Naive thymus-derived CD4-positive, alpha-beta T cell (primary cell): Measurements from ENCODE around the gene PJA1. TPM values are rescaled to one million over a fixed set of nuclear protein-coding genes. Genes with fewer than 3 reads are reported as not detected.

Experiments
- ATAC-seq: fragments of 150-1000 bp; cut with Tn5 transposase; 2 replicates; pipeline ENCODE4 v1.10.0; 2021; ENCODE audit warnings: mild to moderate bottlenecking, moderate library complexity
- CTCF ChIA-PET: fragments of 350-600 bp; sonication (Branson Sonifier 250); formaldehyde crosslinking; loops from one replicate; lab custom pipeline; 2021; ENCODE audit warnings: antibody characterized with exemption; lab: Charles Lee
- POLR2A ChIA-PET: fragments of 350-600 bp; sonication (Branson Sonifier 250); formaldehyde crosslinking; loops from one replicate; lab custom pipeline; 2021; ENCODE audit warnings: antibody characterized with exemption, inconsistent platforms; lab: Charles Lee
- DNase-seq, 9 donors: peaks; one replicate each; pipeline versions ENCODE4 v3.0.0 to v3.0.0-alpha.2; 2020 to 2022; ENCODE audit warnings: mixed read lengths in 1 of 9
- H3K27ac ChIP-seq: one replicate; pipeline ENCODE4 v1.7.0; 2013; ENCODE audit warnings: mild to moderate bottlenecking, low read depth, low read length, moderate library complexity
- H3K27me3 ChIP-seq, 2 donors: one replicate each; pipeline ENCODE4 v1.7.0; 2013; ENCODE audit warnings: low read length in 2 of 2, mild to moderate bottlenecking in 2 of 2, moderate library complexity in 2 of 2; ENCODE audit not compliant: control insufficient read depth in 2 of 2, insufficient read depth in 2 of 2
- H3K36me3 ChIP-seq, 3 experiments: 1 replicate in 2 of 3; 2 replicates in 1 of 3; pipeline ENCODE4 v1.7.0; 2013; ENCODE audit warnings: low read length in 3 of 3, mild to moderate bottlenecking in 3 of 3, moderate library complexity in 1 of 3; ENCODE audit not compliant: insufficient read depth in 3 of 3, control insufficient read depth in 2 of 3
- H3K4me1 ChIP-seq, 2 donors: one replicate each; pipeline ENCODE4 v1.7.0; 2013; ENCODE audit warnings: low read length in 2 of 2, mild to moderate bottlenecking in 2 of 2, moderate library complexity in 1 of 2; ENCODE audit not compliant: control insufficient read depth in 2 of 2, insufficient read depth in 2 of 2
- H3K4me3 ChIP-seq: 2 replicates; pipeline ENCODE4 v1.7.0; 2013; ENCODE audit warnings: mild to moderate bottlenecking, low read length
- H3K9me3 ChIP-seq, 3 experiments: 1 replicate in 2 of 3; 2 replicates in 1 of 3; pipeline ENCODE4 v1.7.0; 2013; ENCODE audit warnings: low read length in 3 of 3; ENCODE audit not compliant: control insufficient read depth in 2 of 3
- H3K27ac Mint-ChIP-seq, 9 donors: one replicate each; pipeline ENCODE4 v1.8.0; 2020 to 2022; ENCODE audit warnings: mixed read lengths in 9 of 9, mild to moderate bottlenecking in 8 of 9, moderate library complexity in 5 of 9, inconsistent platforms in 2 of 9
- H3K27me3 Mint-ChIP-seq, 5 donors: one replicate each; pipeline ENCODE4 v1.8.0; 2021 to 2022; ENCODE audit warnings: mixed read lengths in 5 of 5, mild to moderate bottlenecking in 1 of 5
- H3K36me3 Mint-ChIP-seq, 5 donors: one replicate each; pipeline ENCODE4 v1.8.0; 2020 to 2022; ENCODE audit warnings: mixed read lengths in 5 of 5, mild to moderate bottlenecking in 3 of 5, inconsistent platforms in 1 of 5
- H3K4me1 Mint-ChIP-seq, 7 donors: one replicate each; pipeline ENCODE4 v1.8.0; 2020 to 2022; ENCODE audit warnings: mixed read lengths in 7 of 7, mild to moderate bottlenecking in 3 of 7, inconsistent platforms in 1 of 7
- H3K4me3 Mint-ChIP-seq, 10 donors: one replicate each; pipeline ENCODE4 v1.8.0; 2020 to 2022; ENCODE audit warnings: mild to moderate bottlenecking in 10 of 10, mixed read lengths in 10 of 10, moderate library complexity in 6 of 10, inconsistent platforms in 2 of 10
- H3K9me3 Mint-ChIP-seq, 11 donors: one replicate each; pipeline ENCODE4 v1.8.0; 2020 to 2022; ENCODE audit warnings: mixed read lengths in 11 of 11, mild to moderate bottlenecking in 4 of 11, inconsistent platforms in 1 of 11, moderate library complexity in 1 of 11
- intact Hi-C, 2 donors: fragments of 100-400 bp; cut with micrococcal nuclease; formaldehyde crosslinking; loops; one replicate each; pipeline ENCODE4 v1.15.1; 2023
- polyA plus RNA-seq, 2 donors: library from polyadenylated mRNA; unstranded; fragments of 300-500 nt; fragmentation: Illumina TruSeq; gene quantifications; one replicate each; pipeline ENCODE4 v1.2.3, GENCODE V29; 2021
- total RNA-seq, 6 experiments: library from RNA in 5 of 6; stranded (reverse) in 5 of 6; gene quantifications; 1 replicate in 5 of 6; 2 replicates in 1 of 6; pipeline ENCODE4 v1.2.3 and lab custom pipeline; 2021 to 2026

Gene PJA1
- total and polyA plus RNA-seq, 7 experiments from 2014 or later, result 14.4 to 53.5 (median 23.0) TPM

DNA sequence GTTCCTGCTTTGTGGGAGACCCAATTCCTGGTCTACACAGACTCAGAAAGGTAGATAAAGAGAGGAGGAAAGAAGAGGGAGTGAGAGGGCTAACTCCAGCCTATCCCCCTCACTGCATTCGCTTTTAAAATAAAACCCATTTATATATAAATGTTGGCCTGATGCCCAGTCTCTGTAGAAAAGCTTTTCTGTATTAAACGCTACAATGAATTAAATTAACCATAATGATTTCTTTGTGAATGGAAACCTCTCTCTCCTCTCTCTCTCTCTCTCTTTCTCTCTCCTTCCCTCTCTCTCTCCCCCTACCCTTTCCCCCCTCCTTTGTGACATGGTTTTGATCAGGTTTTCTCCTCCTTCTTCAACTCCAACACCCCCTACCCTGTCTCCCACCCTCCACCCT is 34.8 kb downstream of the PJA1 start:
- intact Hi-C loops, result no loop called here
- no peak overlapping the region for H3K4me3 ChIP-seq
- Mint-ChIP-seq H3K9me3 (no peaks in the 10 kb centered on the region), H3K27ac (no peak overlapping the region), H3K27me3 (peaks cover 10 to 27% (median 21%) of the 10 kb centered on the region in 5 donors), H3K36me3 (no peaks in the 10 kb centered on the region), H3K4me3 (no peak overlapping the region), H3K4me1 (peaks cover 0 to 5% (median 4%) of the 10 kb centered on the region in 7 donors)
- POLR2A ChIA-PET, result no interaction called here
- DNase-seq (no peak), ATAC-seq (no peak)
- H3K4me1 ChIP-seq, result no peaks in the 10 kb centered on the region
- H3K27me3 ChIP-seq, result no peaks in the 10 kb centered on the region
- CTCF ChIA-PET, result no interaction called here
- no peak overlapping the region for H3K27ac ChIP-seq
- H3K9me3 ChIP-seq, result no peaks in the 10 kb centered on the region
- no peaks in the 10 kb centered on the region for H3K36me3 ChIP-seq

DNA sequence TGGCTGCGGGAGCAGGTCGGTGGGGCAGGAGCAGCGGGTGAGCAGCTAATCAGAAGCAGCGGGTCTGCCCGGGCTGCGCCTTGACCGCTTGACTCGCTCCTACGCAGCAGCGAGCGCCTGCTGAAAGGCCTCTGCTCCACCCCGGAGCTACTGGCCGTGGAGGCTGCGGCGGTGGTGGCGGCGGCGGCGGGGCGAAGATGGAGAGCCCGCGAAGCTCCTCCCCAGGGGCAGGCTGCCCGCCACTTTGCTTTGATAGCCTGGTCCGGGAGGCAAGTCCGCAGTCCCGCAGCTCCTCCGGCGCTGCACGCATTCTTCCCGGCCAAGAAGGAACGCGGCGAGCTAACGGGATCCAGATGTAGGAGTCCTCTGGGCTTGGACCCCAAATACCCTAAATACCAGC is 36.7 kb downstream of the PJA1 start:
- ATAC-seq (no peak), DNase-seq (no peak)
- no peaks in the 10 kb centered on the region for H3K4me1 ChIP-seq
- peaks cover 0 to 5% (median 4%) of the 10 kb centered on the region in 7 donors for H3K4me1 Mint-ChIP-seq
- no peaks in the 10 kb centered on the region for H3K36me3 Mint-ChIP-seq
- no peaks in the 10 kb centered on the region for H3K36me3 ChIP-seq
- no peak overlapping the region for H3K4me3 Mint-ChIP-seq
- H3K27ac ChIP-seq, result no peak overlapping the region
- POLR2A ChIA-PET, result no interaction called here
- H3K27me3 ChIP-seq, result no peaks in the 10 kb centered on the region
- intact Hi-C loops, result no loop called here
- no peaks in the 10 kb centered on the region for H3K9me3 Mint-ChIP-seq
- H3K27ac Mint-ChIP-seq, result no peak overlapping the region
- no peak overlapping the region for H3K4me3 ChIP-seq
- H3K9me3 ChIP-seq, result no peaks in the 10 kb centered on the region
- CTCF ChIA-PET, result no interaction called here
- H3K27me3 Mint-ChIP-seq, result peaks cover 10 to 22% (median 15%) of the 10 kb centered on the region in 5 donors

DNA sequence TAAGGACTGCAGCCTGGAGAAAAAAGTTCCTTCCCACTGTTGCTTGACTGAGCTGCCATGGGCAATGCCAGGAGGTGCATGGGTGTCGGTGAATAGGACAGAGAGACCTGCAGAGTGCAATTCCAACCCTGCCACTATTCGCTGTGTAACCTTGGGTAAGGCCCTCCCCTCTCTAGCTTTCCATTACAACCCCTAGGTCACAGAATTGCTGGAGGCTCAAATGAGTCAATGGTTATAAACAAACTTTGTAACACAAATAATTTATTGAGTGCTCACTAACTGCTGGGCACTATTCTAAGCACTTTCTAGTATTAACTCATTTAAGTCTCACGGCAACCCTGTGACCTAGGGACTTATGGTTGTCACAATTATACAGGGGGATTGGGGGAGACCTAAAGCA is 37.8 kb downstream of the PJA1 start:
- intact Hi-C loops, result no loop called here
- Mint-ChIP-seq H3K4me1 (peaks cover 0 to 5% (median 4%) of the 10 kb centered on the region in 7 donors), H3K4me3 (no peak overlapping the region), H3K27me3 (peaks cover 6 to 17% (median 10%) of the 10 kb centered on the region in 5 donors), H3K9me3 (no peaks in the 10 kb centered on the region), H3K27ac (no peak overlapping the region), H3K36me3 (no peaks in the 10 kb centered on the region)
- no peaks in the 10 kb centered on the region for H3K4me1 ChIP-seq
- H3K27ac ChIP-seq, result no peak overlapping the region
- CTCF ChIA-PET, result no interaction called here
- no peak for ATAC-seq
- H3K4me3 ChIP-seq, result no peak overlapping the region
- DNase-seq, result no peak
- no peaks in the 10 kb centered on the region for H3K9me3 ChIP-seq
- H3K36me3 ChIP-seq, result no peaks in the 10 kb centered on the region
- no peaks in the 10 kb centered on the region for H3K27me3 ChIP-seq
- POLR2A ChIA-PET, result no interaction called here

DNA sequence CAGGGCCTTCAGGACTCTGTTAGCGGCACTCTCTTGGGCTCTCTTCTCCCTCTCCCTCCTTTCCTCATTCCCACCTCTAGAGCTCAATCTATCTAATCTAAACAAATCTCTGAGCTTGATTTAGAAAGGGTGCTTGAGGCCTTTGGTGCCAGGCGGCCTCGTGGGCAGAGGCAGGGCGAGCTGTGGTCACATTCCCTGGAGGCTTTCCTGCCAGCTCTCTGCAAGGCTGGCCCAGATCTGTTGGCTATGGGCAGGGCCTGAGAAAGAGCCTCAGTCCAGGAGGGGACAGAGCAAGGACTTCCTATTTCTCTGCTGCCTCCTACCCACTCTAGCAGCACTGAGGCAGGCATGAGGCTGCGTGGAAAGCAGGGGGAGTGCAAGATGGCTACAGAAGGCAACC is 38.6 kb downstream of the PJA1 start:
- Histone ChIP-seq H3K4me3 (no peak overlapping the region), H3K4me1 (no peaks in the 10 kb centered on the region), H3K27ac (no peak overlapping the region), H3K9me3 (no peaks in the 10 kb centered on the region), H3K27me3 (no peaks in the 10 kb centered on the region), H3K36me3 (no peaks in the 10 kb centered on the region)
- Mint-ChIP-seq H3K27ac (no peak overlapping the region), H3K4me1 (peaks cover 0 to 5% (median 4%) of the 10 kb centered on the region in 7 donors), H3K4me3 (no peak overlapping the region), H3K36me3 (no peaks in the 10 kb centered on the region), H3K9me3 (no peaks in the 10 kb centered on the region), H3K27me3 (peaks cover 6 to 17% (median 8%) of the 10 kb centered on the region in 5 donors)
- intact Hi-C loops, result no loop called here
- ATAC-seq, result no peak
- ChIA-PET CTCF (no interaction called here), POLR2A (no interaction called here)
- DNase-seq, result no peak

DNA sequence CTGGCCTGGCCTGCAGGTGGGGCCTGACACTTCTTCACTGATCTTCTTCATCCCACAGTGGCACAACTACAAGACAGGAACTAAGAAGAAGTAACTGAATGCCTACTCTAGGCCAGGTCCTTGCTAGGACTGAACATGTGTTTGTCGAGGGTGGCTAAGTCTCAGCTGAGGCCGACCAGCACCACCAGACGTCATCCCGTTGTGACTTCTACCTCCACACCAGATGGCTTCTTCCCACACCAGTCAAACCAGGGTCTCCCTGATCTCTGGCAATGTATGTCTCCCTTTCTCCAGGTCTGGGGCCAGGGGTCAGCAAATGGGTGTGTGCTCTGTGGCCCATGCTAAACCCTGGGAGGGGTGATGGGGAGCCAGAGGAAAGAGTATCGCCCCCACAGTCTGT is 40.2 kb downstream of the PJA1 start:
- ChIA-PET POLR2A (no interaction called here), CTCF (no interaction called here)
- H3K27me3 ChIP-seq, result no peaks in the 10 kb centered on the region
- H3K4me3 Mint-ChIP-seq, result no peak overlapping the region
- peaks cover 1 to 14% (median 6%) of the 10 kb centered on the region in 5 donors for H3K27me3 Mint-ChIP-seq
- intact Hi-C loops, result no loop called here
- no peaks in the 10 kb centered on the region for H3K9me3 Mint-ChIP-seq
- no peak overlapping the region for H3K27ac Mint-ChIP-seq
- peaks cover 0 to 5% (median 4%) of the 10 kb centered on the region in 7 donors for H3K4me1 Mint-ChIP-seq
- no peak overlapping the region for H3K27ac ChIP-seq
- ATAC-seq (no peak), DNase-seq (no peak)
- H3K4me1 ChIP-seq, result no peaks in the 10 kb centered on the region
- H3K36me3 Mint-ChIP-seq, result no peaks in the 10 kb centered on the region
- H3K4me3 ChIP-seq, result no peak overlapping the region
- no peaks in the 10 kb centered on the region for H3K36me3 ChIP-seq
- no peaks in the 10 kb centered on the region for H3K9me3 ChIP-seq

DNA sequence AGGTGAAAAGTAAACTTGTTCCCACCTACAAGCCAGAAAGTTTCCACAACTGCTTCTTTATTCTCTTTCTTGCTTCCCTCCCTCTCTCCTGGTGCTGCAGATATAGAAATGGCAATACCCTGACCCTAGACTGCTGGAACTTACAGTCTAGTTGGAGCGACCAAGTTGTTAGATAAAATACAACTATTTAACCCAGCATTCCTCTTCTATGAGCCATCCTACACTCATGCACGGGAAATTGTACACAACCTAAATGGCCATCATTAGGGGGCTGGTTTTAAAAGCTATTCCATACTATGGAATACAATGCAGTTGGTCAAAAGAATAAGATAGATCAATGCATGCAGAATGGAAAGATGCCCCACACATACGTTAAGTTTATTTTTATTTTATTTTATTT is 41.1 kb downstream of the PJA1 start:
- intact Hi-C loops, result no loop called here
- no peak overlapping the region for H3K27ac ChIP-seq
- Mint-ChIP-seq H3K27ac (no peak overlapping the region), H3K9me3 (no peaks in the 10 kb centered on the region), H3K36me3 (no peaks in the 10 kb centered on the region), H3K27me3 (peaks cover 0 to 7% (median 6%) of the 10 kb centered on the region in 5 donors), H3K4me1 (peaks cover 0 to 5% (median 4%) of the 10 kb centered on the region in 7 donors), H3K4me3 (no peak overlapping the region)
- no peaks in the 10 kb centered on the region for H3K4me1 ChIP-seq
- no peak overlapping the region for H3K4me3 ChIP-seq
- no peaks in the 10 kb centered on the region for H3K36me3 ChIP-seq
- no peaks in the 10 kb centered on the region for H3K9me3 ChIP-seq
- ChIA-PET POLR2A (no interaction called here), CTCF (no interaction called here)
- ATAC-seq, result no peak
- DNase-seq, result no peak
- H3K27me3 ChIP-seq, result no peaks in the 10 kb centered on the region

DNA sequence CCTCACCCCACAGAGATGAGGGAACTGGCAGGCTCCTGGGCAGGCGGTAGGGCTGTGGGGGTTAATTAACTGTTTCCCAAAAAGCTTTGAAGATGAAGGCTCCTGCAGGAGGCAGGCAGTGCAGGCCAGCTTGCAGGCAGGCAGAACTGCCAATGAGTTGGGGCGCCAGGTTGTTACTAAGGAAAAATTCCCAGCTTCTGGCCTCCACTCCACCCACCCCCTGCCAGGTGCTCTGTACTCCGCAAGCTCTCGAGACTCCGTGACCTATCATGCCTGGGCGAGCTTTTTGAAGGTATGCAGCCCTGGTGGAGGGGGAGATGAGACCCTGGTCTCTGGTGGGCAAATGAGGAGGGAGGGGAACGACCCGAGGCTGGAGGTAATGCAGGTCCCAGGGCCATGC is 41.8 kb downstream of the PJA1 start:
- Histone ChIP-seq H3K4me3 (no peak overlapping the region), H3K27me3 (no peaks in the 10 kb centered on the region), H3K4me1 (no peaks in the 10 kb centered on the region), H3K36me3 (no peaks in the 10 kb centered on the region), H3K9me3 (no peaks in the 10 kb centered on the region), H3K27ac (no peak overlapping the region)
- H3K9me3 Mint-ChIP-seq, result no peaks in the 10 kb centered on the region
- POLR2A ChIA-PET, result no interaction called here
- no peak overlapping the region for H3K27ac Mint-ChIP-seq
- H3K27me3 Mint-ChIP-seq, result peaks cover 0 to 7% (median 6%) of the 10 kb centered on the region in 5 donors
- CTCF ChIA-PET, result interaction anchor here (0.7 kb wide), 1 partner anchor 963 kb away, joined by 3 read pairs; no protein-coding TSS in a partner anchor
- intact Hi-C loops, result no loop called here
- DNase-seq, result no peak
- peaks cover 0 to 5% (median 4%) of the 10 kb centered on the region in 7 donors for H3K4me1 Mint-ChIP-seq
- ATAC-seq, result no peak
- H3K4me3 Mint-ChIP-seq, result no peak overlapping the region
- no peaks in the 10 kb centered on the region for H3K36me3 Mint-ChIP-seq
